HG03045 (cell line): ENCODE data around the gene RNF34.
A peak's percentile ranks its signal among the peaks of the same experiment; 100 is the strongest.
"Not testable (repeated sequence)": the region's sequence is repeated elsewhere in the genome, so short reads cannot be mapped to it uniquely, and the experiment has no call there.

Source experiments
- ATAC-seq: cut with Tn5 transposase; IDR thresholded peaks from one replicate; pipeline ENCODE4 v1.9.1; 2021; ENCODE audit warnings: mild to moderate bottlenecking, moderate library complexity; ENCODE audit not compliant: unreplicated experiment

Gene RNF34

GRCh38 chr12:121399391-121400331 is at the start of gene RNF34:
Gene RNF34 (plus strand): TSS chr12:121400118. CDS start chr12:121400213, 95 bp downstream.
- ATAC-seq, result peak; percentile 94

GRCh38 chr12:121351820-121352681 is 47.9 kb upstream of the RNF34 start, which contains the start of gene ANAPC5:
Gene ANAPC5 (minus strand): TSS chr12:121352411. CDS start chr12:121352340, 71 bp downstream.
- ATAC-seq, result peak; percentile 96

- peak; percentile 26 for ATAC-seq
Measured at GRCh38 chr12:121352682-121353018, 47.3 kb upstream of the RNF34 start.

- no peak for ATAC-seq
Measured at GRCh38 chr12:121355818-121356217, 44.1 kb upstream of the RNF34 start.

- no peak for ATAC-seq
Measured at GRCh38 chr12:121356657-121357056, 43.3 kb upstream of the RNF34 start.

GRCh38 chr12:121357331-121357730 is 42.6 kb upstream of the RNF34 start:
- ATAC-seq, result no peak

- ATAC-seq, result no peak
Measured at GRCh38 chr12:121358073-121358472, 41.8 kb upstream of the RNF34 start.

GRCh38 chr12:121364683-121365121 is 35.2 kb upstream of the RNF34 start:
- no peak for ATAC-seq

GRCh38 chr12:121365416-121366062 is 34.4 kb upstream of the RNF34 start:
- no peak for ATAC-seq

GRCh38 chr12:121366063-121366459 is 33.9 kb upstream of the RNF34 start:
- ATAC-seq, result no peak

- ATAC-seq, result no peak
Measured at GRCh38 chr12:121371404-121371803, 28.5 kb upstream of the RNF34 start.

GRCh38 chr12:121373755-121374154 is 26.2 kb upstream of the RNF34 start:
- ATAC-seq, result no peak

GRCh38 chr12:121374336-121374735 is 25.6 kb upstream of the RNF34 start:
- not testable (repeated sequence) for ATAC-seq

- not testable (repeated sequence) for ATAC-seq
Measured at GRCh38 chr12:121374945-121375584, 24.9 kb upstream of the RNF34 start.

GRCh38 chr12:121376754-121377697 is 22.9 kb upstream of the RNF34 start:
- ATAC-seq, result no peak

- ATAC-seq, result no peak
Measured at GRCh38 chr12:121378736-121379135, 21.2 kb upstream of the RNF34 start.

GRCh38 chr12:121379945-121380344 is 20.0 kb upstream of the RNF34 start:
- ATAC-seq, result no peak

GRCh38 chr12:121383601-121384021 is 16.3 kb upstream of the RNF34 start:
- no peak for ATAC-seq

- not testable (repeated sequence) for ATAC-seq
Measured at GRCh38 chr12:121384891-121385290, 15.0 kb upstream of the RNF34 start.
